SIG-M5 treated with dmso at 0.1 percent for 504 hours (cell line): ENCODE results near the gene GRK6.

Experiments
- DNase-seq: peaks from one replicate; lab custom pipeline; 2025; ENCODE audit not compliant: unreplicated experiment; lab: John Stamatoyannopoulos, UW

Gene GRK6

GRCh38 chr5:177468685-177469628 lies 42.5 kb downstream of the GRK6 start:
- no peak for DNase-seq

DNA sequence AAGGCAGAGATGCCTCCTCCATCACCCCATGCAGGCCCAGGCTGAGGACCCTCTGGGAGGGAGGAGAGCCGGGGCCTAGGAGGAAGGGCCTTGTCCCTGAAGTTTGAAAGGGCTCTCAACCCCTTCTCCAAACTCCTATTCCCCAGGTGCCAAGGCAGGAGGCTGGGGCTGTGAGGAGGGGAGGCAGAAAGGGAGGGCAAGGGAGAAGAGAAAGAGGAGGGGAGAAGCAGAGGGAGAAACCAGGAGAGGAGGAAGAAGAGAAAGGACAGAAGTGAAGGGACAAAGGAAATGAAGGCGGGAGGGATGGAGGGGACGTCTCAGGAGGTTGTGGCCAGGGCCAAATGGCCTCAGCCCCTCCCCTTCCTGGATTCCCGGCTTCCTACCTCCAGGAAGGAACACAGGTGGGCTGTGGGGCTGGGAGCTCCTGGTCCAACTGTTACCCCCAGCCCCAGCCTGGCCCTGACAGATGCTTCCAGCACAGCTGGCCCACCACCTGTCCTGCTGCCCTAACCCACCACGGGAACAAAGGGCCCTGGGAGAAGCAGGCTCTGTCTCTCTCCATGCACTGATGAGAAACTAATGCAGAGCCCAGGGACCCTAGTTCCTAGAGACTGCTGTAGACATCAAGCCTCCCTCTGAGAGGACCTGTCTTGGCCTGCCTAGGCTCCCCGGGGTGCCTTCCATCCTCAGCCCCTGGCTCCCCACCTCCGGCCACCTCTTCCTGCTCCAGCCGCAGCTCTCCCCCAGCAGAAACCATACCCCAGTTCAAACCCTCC lies 43.5 kb downstream of the GRK6 start:
- no peak for DNase-seq

DNA sequence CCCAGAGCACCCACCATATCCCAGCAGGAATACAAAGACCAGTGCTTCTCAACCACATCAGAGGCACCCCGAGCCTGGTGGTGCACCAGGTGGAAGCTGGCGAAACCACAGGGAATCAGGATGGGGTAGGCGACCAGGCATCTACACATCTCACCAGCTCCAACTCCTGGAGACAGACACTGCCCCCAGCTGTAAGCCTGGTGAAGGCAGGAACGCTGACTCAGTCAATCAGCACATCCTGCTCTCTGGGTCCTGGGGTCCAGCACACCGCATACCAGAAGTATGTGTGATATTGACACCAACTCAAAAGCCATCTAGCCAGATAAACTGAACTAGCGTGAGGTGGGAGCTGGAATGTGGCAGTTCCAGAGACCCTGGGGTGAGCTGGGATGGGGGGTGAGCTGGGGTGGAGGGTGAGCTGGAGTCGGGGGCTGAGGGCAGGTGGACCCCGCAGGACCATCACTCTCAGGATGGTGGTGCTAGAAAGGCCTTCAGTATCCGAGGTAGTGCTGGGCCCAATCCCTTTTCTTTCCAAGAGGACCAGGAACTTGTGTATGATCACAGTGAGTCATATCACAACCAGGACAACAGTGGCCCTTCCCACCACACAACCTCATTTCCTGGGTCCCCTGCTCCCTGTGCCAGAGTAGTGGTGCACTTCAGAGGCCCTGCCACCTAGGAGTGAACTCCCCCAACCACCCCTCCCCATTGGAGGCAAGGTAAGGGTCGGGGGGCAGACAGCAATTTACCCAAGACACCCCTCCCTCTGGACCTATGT lies 44.5 kb downstream of the GRK6 start:
- DNase-seq, result no peak

DNA sequence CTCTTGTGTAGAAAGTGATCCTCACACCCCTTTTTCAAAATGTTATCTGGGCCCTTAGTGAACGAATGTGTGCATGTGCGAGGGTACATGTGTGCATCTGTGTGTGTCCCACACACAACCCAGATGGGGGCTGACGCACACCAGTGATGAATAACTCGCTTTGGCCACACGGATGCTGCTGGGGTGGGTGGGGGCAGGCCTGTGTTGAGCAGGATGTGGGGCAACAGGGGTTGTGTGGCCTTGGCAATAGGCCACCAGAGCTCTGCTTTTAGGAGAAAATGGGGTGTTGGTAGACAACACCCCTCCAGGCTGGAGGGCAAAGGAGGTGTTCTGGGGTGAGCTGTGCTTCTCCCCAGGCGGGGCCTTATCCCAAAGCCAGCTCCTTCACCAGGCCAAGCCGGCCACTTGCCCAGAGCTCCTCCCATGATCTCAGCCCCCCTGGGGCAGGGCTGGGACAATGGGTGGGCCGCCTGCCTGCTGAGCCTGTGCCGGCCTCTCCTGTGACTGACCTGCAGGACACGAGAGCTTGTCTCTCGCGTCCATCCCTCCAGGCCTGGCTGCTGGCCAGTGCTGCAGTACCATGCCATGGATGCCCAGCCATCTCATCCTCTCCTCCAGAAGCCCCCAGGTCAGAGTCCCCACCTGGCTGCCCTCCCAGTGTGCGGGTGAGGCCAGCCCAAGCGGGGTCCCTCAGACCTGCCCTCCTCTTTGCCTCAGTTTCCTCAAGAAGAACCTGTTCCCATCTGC lies 45.3 kb downstream of the GRK6 start:
- no peak for DNase-seq

- no peak for DNase-seq
These were observed 46.3 kb downstream of the GRK6 start for GRCh38 chr5:177472460-177473442.

GRCh38 chr5:177473443-177474001 lies 47.0 kb downstream of the GRK6 start, which contains the start of gene DBN1:
Gene DBN1, minus strand, starts transcription at chr5:177473634. Its CDS starts 113 bp downstream, at chr5:177473521.
- no peak for DNase-seq

GRCh38 chr5:177474002-177474476 lies 47.6 kb downstream of the GRK6 start:
- no peak for DNase-seq

GRCh38 chr5:177474846-177475562 lies 48.5 kb downstream of the GRK6 start:
- peak; percentile 36 for DNase-seq

DNA sequence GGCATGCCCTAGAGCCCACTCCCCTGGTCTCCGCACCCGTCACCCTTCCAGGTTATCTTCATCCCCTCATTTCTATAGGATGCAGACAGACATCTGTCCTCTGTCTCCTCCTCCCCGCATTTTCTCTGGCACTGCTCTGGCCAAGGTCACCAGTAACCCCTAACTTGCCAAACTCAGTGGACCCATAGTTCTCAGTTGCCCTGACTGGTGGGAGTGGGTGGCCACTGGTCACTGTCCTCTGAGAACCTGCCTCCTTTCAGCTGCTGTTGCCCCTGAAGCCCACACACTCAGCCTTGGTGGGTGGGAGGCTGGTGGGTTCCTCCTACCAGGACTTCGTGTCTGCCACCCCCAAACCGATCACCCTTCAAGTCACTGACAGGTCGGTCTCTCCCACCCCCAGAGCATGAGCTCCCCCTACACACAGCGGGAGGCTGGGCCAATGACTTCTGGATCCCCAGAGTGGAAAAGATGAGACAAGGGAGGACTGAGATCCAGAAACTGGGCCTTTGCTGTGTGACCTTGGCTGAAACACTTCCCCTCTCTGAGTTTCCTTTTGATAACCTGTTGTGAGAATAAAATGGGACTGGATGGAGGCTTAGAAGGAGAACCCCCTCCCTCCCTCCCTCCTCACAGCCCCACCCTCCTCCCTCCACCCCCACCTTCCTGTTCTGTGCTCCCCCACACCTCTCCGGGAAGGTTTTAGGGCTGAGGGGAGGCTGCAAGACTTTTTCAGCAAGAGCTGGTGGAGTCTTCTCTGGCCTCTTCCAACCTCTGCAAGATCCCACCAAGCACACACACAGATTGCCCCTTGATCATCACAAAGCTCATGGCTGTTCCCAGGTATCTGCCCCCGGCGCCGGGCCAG lies 49.3 kb downstream of the GRK6 start:
- DNase-seq, result no peak

DNA sequence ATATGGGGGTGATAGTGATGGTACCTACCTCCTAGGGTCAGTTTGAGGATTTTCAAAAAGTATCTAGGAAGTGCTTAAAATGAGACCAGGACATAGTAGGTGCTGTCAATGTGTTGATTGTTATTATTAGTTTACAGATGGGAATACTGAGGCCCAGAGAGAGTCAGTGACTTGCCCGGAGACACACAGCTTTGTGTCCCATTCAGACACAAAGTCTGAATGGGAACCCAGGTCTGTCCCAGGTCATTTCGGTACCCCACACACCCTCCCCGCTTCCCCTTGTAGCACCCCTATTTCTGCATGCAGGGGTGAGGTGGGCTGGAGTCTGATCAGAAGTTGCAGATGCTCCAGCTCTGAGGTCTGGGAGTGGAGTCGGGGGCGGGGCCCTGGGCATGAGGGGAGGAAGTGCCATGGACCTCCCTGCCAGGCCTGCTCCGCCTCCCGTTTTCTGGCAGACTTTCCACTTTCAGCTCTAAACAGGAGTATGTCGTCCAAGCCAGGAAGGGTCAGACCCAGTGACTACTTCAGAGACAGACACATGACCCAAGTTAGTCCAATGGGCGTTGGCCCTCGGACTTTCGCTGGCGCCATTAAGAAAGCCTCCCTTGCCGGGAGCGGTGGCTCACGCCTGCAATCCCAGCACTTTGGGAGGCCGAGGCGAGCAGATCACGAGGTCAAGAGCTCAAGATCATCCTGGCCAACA lies 50.2 kb downstream of the GRK6 start:
- DNase-seq, result no peak

GRCh38 chr5:177477701-177478477 lies 51.4 kb downstream of the GRK6 start:
- DNase-seq, result no peak

DNA sequence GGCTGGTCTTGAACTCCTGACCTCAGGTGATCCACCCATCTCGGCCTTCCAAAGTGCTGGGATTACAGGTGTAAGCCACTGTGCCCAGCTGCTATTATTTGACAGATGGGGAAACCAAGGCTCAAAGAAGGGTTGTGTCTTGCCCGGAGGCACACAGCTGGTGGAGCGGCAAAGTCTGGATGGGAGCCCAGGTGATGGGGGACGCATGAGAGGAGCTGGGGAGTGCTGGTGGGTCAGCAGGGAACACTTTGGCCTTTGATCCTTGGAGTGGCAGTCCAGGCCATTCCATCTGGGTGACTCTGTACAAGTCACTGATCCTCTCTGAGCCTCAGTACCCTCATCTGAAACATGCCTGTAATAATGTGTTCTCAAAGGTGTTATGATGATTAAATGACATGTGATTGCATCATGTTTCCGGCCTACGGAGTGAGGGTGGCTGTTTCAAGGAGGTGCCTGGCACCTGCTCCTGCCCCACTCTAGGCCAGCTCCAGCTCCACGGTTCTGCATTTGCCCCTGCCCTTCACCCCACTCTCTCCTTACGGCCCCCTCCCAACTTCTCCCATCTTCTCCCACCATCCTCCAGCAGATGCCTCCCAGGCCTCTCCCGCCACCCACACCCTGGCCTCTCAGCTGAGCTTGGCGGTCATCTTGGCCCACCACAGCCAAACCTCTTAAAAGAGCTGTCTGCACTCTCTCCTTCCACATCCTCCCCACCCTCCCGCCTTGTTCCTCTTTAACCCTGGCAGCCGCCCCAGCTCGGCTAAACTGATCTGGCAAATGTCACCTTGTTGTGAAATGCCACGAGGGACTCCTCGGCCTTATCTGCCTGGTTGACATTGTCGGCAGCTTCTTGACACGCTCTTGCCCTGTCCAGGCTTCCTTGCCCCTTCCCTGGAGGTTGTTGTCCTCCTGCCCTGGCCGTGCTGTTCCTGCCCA lies 52.5 kb downstream of the GRK6 start:
- DNase-seq, result peak; percentile 90

DNA sequence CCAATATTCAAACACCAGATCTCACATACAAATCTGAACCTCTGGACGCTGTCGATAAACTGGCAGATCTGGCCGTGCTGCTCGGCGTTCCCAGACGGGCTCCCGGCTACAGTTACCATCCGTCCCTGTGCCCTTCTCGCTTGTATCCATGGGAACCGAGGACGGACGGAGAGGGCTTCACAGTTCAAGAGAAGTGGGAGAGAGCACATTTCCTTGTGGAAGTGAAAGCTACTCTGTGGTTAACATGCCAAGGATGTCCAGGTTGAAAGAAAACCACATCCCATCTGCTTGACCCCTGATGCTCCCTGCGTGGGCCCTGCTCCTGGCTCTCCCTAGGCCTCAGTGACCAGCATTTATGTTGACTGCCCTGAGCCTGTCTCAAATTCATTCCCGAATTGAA lies 53.3 kb downstream of the GRK6 start:
- peak; percentile 33 for DNase-seq

GRCh38 chr5:177482359-177482795 lies 55.9 kb downstream of the GRK6 start:
- no peak for DNase-seq

- DNase-seq, result no peak
These were observed 56.6 kb downstream of the GRK6 start for GRCh38 chr5:177483042-177483441.
